ENCODE measurements around the gene MAG. TPM values are rescaled to one million over a fixed set of nuclear protein-coding genes. Genes with fewer than 3 reads are reported as not detected.

Gene MAG
- total and polyA plus RNA-seq, 10 of the 15 experiments (the other 5 are each of a cell fraction or from before 2014, with no cell fraction given) = 0.03 to 0.82 (median 0.17) TPM; not detected in 2

DNA sequence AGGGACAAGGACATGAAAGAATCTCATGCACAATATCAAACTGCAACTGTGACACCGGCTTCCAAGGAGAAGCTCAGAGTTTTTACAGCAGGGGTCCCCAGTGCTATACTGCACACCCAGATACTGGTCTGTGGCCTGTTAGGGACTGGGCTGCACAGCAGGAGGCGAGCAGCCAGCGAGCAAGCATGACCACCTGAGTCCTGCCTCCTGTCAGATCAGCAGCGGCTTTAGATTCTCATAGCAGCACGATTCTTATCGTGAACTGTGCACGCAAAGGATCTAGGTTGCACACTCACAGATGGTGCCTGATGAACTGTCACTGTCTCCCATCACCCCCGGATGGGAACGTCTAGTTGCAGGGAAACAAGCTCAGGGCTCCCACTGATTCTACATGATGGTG lies 23.9 kb downstream of the MAG start (continued):
- TF ChIP-seq NFYB (IDR thresholded peaks at IDR 0.05; ENCODE audit: insufficient read depth, low read depth, low read length) = no peak
- TF ChIP-seq NR2C2 (IDR thresholded peaks at IDR 0.05; ENCODE audit: borderline replicate concordance, control insufficient read depth, insufficient read length, low read depth) = no peak
- no peak for TF ChIP-seq NR2C1 (IDR thresholded peaks at IDR 0.05)
- no peak for TF ChIP-seq IKZF2 (IDR thresholded peaks at IDR 0.05)

DNA sequence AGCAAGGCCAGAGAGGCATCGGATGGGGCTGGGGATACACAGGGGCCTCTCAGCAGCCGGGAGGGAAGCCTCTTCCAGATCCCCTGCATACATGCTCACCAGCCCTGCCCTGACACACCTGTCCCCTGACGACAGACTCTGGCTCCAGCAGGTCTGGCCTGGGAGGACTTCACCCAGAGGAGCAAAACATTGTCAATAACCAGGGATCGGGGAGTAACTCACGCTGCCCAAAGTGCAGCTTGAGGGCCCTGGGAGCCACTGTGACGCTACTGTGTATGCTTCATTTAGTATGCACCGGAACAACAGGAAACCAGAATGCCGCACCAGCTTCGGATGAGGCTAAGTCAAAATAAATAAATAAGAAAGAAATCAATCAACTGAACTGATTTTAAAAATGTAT lies 24.6 kb downstream of the MAG start:
- Histone ChIP-seq H3K27ac (ENCODE audit: control insufficient read depth, insufficient read depth) (no peak overlapping the region), H2AFZ (ENCODE audit: control insufficient read depth, low read depth, low read length) (no peak overlapping the region), H3K36me3 (ENCODE audit: control insufficient read depth in 2 of 2, insufficient read depth in 2 of 2, low read length in 1 of 2) (no peaks in the 10 kb centered on the region), H3K4me3 (no peak overlapping the region), H3K27me3 (replicated peaks in 1 of 2; ENCODE audit: control insufficient read depth in 2 of 2, insufficient read depth in 2 of 2, low read length in 1 of 2) (no peaks in the 10 kb centered on the region), H3K9ac (ENCODE audit: control insufficient read depth, insufficient read depth, low read length) (no peak overlapping the region), H3K79me2 (ENCODE audit: control insufficient read depth, insufficient read depth, low read length) (no peaks in the 10 kb centered on the region), H3K9me3 (replicated peaks; ENCODE audit: control insufficient read depth, insufficient read depth, low read length) (no peaks in the 10 kb centered on the region), H4K20me1 (ENCODE audit: control insufficient read depth, insufficient read depth) (no peaks in the 10 kb centered on the region), H3K4me1 (ENCODE audit: control insufficient read depth, insufficient read depth, low read length) (peaks cover 21% of the 10 kb centered on the region), H3K4me2 (ENCODE audit: control insufficient read depth, insufficient read depth) (no peak overlapping the region)
- no peak for DNase-seq (ENCODE audit: low read depth, low spot score)
- in situ Hi-C loops (cut with MboI) = no loop called here
- CTCF ChIA-PET = interaction anchor here (1.0 to 2.5 kb wide), 6 partner anchors 30 to 179 kb away, joined by 3 to 9 read pairs (median 6); partner anchors contain the start of gene FFAR1
- ATAC-seq = no peak
- FAIRE-seq = no peak
- BruUV-seq (replicated peaks) = no TSS peak
- RAD21 ChIA-PET (ENCODE audit: unreplicated experiment) = interaction anchor here (1.5 kb wide), 1 partner anchor 37 kb away, joined by 3 read pairs; no protein-coding TSS in a partner anchor
- SMC1A ChIA-PET (ENCODE audit: uncharacterized antibody, unreplicated experiment) = interaction anchor here (0.8 to 11.0 kb wide), 5 partner anchors 12 to 192 kb away, joined by 4 to 122 read pairs (median 5); partner anchors contain the start of gene CD22
- POLR2A ChIA-PET = interaction anchor here (0.5 to 1.3 kb wide), 3 partner anchors 10 to 349 kb away, joined by 3 to 5 read pairs (median 5); no protein-coding TSS in a partner anchor
- intact Hi-C loops (cut with micrococcal nuclease; ENCODE audit: unreplicated experiment) = no loop called here
- WGBS (ENCODE audit: insufficient coverage, insufficient replicate concordance, low lambda C conversion rate, missing lambda C conversion rate) = 48% methylated on average over 9 of the region's 9 CpGs
- TF ChIP-seq KDM1A (IDR thresholded peaks at IDR 0.05; ENCODE audit: borderline replicate concordance) (no peak), SIX5 (IDR thresholded peaks at IDR 0.05; ENCODE audit: low read depth, low read length, severe bottlenecking) (no peak), YBX1 (IDR thresholded peaks at IDR 0.05) (no peak), EZH2 (IDR thresholded peaks at IDR 0.05; ENCODE audit: borderline replicate concordance, control insufficient read depth, low read depth, low read length) (no peak), SUPT20H (IDR thresholded peaks at IDR 0.05; ENCODE audit: borderline replicate concordance, control insufficient read depth, low read depth, low read length) (no peak), SRF (IDR thresholded peaks at IDR 0.05; ENCODE audit: low read depth in 2 of 2, low read length in 2 of 2) (no peak), YY1 (IDR thresholded peaks at IDR 0.05; ENCODE audit: low read depth, low read length) (no peak), BMI1 (IDR thresholded peaks at IDR 0.05; ENCODE audit: borderline replicate concordance) (no peak), HCFC1 (IDR thresholded peaks at IDR 0.05; ENCODE audit: low read length) (no peak), SREBF1 (IDR thresholded peaks at IDR 0.05; ENCODE audit: low read length) (no peak), BRCA1 (IDR thresholded peaks at IDR 0.05; ENCODE audit: low read depth, low read length) (no peak), ZNF384 (IDR thresholded peaks at IDR 0.05; ENCODE audit: borderline replicate concordance, low read depth, low read length) (no peak), HDAC2 (IDR thresholded peaks at IDR 0.05) (no peak)
- TF ChIP-seq, protein P1, sequence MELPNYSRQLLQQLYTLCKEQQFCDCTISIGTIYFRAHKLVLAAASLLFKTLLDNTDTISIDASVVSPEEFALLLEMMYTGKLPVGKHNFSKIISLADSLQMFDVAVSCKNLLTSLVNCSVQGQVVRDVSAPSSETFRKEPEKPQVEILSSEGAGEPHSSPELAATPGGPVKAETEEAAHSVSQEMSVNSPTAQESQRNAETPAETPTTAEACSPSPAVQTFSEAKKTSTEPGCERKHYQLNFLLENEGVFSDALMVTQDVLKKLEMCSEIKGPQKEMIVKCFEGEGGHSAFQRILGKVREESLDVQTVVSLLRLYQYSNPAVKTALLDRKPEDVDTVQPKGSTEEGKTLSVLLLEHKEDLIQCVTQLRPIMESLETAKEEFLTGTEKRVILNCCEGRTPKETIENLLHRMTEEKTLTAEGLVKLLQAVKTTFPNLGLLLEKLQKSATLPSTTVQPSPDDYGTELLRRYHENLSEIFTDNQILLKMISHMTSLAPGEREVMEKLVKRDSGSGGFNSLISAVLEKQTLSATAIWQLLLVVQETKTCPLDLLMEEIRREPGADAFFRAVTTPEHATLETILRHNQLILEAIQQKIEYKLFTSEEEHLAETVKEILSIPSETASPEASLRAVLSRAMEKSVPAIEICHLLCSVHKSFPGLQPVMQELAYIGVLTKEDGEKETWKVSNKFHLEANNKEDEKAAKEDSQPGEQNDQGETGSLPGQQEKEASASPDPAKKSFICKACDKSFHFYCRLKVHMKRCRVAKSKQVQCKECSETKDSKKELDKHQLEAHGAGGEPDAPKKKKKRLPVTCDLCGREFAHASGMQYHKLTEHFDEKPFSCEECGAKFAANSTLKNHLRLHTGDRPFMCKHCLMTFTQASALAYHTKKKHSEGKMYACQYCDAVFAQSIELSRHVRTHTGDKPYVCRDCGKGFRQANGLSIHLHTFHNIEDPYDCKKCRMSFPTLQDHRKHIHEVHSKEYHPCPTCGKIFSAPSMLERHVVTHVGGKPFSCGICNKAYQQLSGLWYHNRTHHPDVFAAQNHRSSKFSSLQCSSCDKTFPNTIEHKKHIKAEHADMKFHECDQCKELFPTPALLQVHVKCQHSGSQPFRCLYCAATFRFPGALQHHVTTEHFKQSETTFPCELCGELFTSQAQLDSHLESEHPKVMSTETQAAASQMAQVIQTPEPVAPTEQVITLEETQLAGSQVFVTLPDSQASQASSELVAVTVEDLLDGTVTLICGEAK (IDR thresholded peaks at IDR 0.05; ENCODE audit: borderline replicate concordance) = no peak
- TF ChIP-seq, protein P2, sequence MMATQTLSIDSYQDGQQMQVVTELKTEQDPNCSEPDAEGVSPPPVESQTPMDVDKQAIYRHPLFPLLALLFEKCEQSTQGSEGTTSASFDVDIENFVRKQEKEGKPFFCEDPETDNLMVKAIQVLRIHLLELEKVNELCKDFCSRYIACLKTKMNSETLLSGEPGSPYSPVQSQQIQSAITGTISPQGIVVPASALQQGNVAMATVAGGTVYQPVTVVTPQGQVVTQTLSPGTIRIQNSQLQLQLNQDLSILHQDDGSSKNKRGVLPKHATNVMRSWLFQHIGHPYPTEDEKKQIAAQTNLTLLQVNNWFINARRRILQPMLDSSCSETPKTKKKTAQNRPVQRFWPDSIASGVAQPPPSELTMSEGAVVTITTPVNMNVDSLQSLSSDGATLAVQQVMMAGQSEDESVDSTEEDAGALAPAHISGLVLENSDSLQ (IDR thresholded peaks at IDR 0.05) = no peak
- TF ChIP-seq, protein P3, sequence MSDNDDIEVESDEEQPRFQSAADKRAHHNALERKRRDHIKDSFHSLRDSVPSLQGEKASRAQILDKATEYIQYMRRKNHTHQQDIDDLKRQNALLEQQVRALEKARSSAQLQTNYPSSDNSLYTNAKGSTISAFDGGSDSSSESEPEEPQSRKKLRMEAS (IDR thresholded peaks at IDR 0.05; ENCODE audit: low read depth, low read length) = no peak

Data from GM12878 (cell line).